Measurements from ENCODE around the gene SNTN. TPM values are rescaled to one million over a fixed set of nuclear protein-coding genes. Genes with fewer than 3 reads are reported as not detected.

Gene SNTN
- total and polyA plus RNA-seq, 9 donors = 0.17 to 26.0 (median 1.8) TPM; not detected in 3

GRCh38 chr3:63654211-63654610 lies 1.7 kb downstream of the SNTN start:
- H3K36me3 ChIP-seq = no peaks in the 10 kb centered on the region
- 58 to 73% (median 67%) methylated on average over 4 of the region's 4 CpGs for WGBS, 3 donors
- no peak for TF ChIP-seq EP300 (IDR thresholded peaks at IDR 0.05)
- TF ChIP-seq CTCF (IDR thresholded peaks at IDR 0.05) = no peak
- TF ChIP-seq POLR2A (IDR thresholded peaks at IDR 0.05) = no peak
- DNase-seq = no peak
- no peak overlapping the region for H3K27ac ChIP-seq
- no peaks in the 10 kb centered on the region for H3K9me3 ChIP-seq
- H3K4me1 ChIP-seq (ENCODE audit: insufficient read depth) = peaks cover 2% of the 10 kb centered on the region
- no peak overlapping the region for H3K4me3 ChIP-seq
- no peaks in the 10 kb centered on the region for H3K27me3 ChIP-seq
- intact Hi-C loops (cut with DNase I) = no loop called here

GRCh38 chr3:63654931-63655330 lies 2.5 kb downstream of the SNTN start:
- Histone ChIP-seq H3K4me3 (no peak overlapping the region), H3K27me3 (no peaks in the 10 kb centered on the region), H3K9me3 (no peaks in the 10 kb centered on the region), H3K27ac (no peak overlapping the region), H3K4me1 (ENCODE audit: insufficient read depth) (peaks cover 2% of the 10 kb centered on the region), H3K36me3 (no peaks in the 10 kb centered on the region)
- 68 to 92% (median 73%) methylated on average over 5 of the region's 5 CpGs for WGBS, 3 donors
- intact Hi-C loops (cut with DNase I) = no loop called here
- DNase-seq = no peak
- TF ChIP-seq POLR2A (IDR thresholded peaks at IDR 0.05) (no peak), EP300 (IDR thresholded peaks at IDR 0.05) (no peak), CTCF (IDR thresholded peaks at IDR 0.05) (no peak)

- no peak overlapping the region for H3K4me3 ChIP-seq
- no peak overlapping the region for H3K27ac ChIP-seq
- TF ChIP-seq EP300 (IDR thresholded peaks at IDR 0.05) = no peak
- TF ChIP-seq POLR2A (IDR thresholded peaks at IDR 0.05) = no peak
- no peak for TF ChIP-seq CTCF (IDR thresholded peaks at IDR 0.05)
- intact Hi-C loops (cut with DNase I) = no loop called here
- DNase-seq = no peak
- H3K4me1 ChIP-seq (ENCODE audit: insufficient read depth) = peaks cover 2% of the 10 kb centered on the region
- WGBS, 3 donors = 41 to 54% (median 49%) methylated on average over 4 of the region's 4 CpGs
- H3K36me3 ChIP-seq = no peaks in the 10 kb centered on the region
- no peaks in the 10 kb centered on the region for H3K27me3 ChIP-seq
- H3K9me3 ChIP-seq = no peaks in the 10 kb centered on the region
Observed at GRCh38 chr3:63655519-63655918, 3.0 kb downstream of the SNTN start.

- H3K36me3 ChIP-seq = no peaks in the 10 kb centered on the region
- H3K4me1 ChIP-seq (ENCODE audit: insufficient read depth) = peaks cover 2% of the 10 kb centered on the region
- no peak for DNase-seq
- H3K27me3 ChIP-seq = no peaks in the 10 kb centered on the region
- intact Hi-C loops (cut with DNase I) = no loop called here
- 39 to 41% (median 39%) methylated on average over 6 of the region's 6 CpGs for WGBS, 3 donors
- no peak overlapping the region for H3K27ac ChIP-seq
- no peaks in the 10 kb centered on the region for H3K9me3 ChIP-seq
- H3K4me3 ChIP-seq = no peak overlapping the region
- TF ChIP-seq CTCF (IDR thresholded peaks at IDR 0.05) (no peak), EP300 (IDR thresholded peaks at IDR 0.05) (no peak), POLR2A (IDR thresholded peaks at IDR 0.05) (no peak)
Observed at GRCh38 chr3:63656786-63657185, 4.3 kb downstream of the SNTN start.

GRCh38 chr3:63661242-63661641 lies 8.8 kb downstream of the SNTN start:
- DNase-seq = no peak
- intact Hi-C loops (cut with DNase I) = no loop called here
- H3K36me3 ChIP-seq = no peaks in the 10 kb centered on the region
- no peaks in the 10 kb centered on the region for H3K27me3 ChIP-seq
- H3K4me1 ChIP-seq (ENCODE audit: insufficient read depth) = peaks cover 2% of the 10 kb centered on the region
- WGBS, 3 donors = 79 to 90% (median 83%) methylated on average over 1 of the region's 1 CpG
- TF ChIP-seq EP300 (IDR thresholded peaks at IDR 0.05) = no peak
- TF ChIP-seq CTCF (IDR thresholded peaks at IDR 0.05) = no peak
- H3K27ac ChIP-seq = no peak overlapping the region
- no peaks in the 10 kb centered on the region for H3K9me3 ChIP-seq
- no peak overlapping the region for H3K4me3 ChIP-seq

All from ovary (tissue), 9 donors.